ENCODE results near the gene NUDC.

The NUDC gene

DNA sequence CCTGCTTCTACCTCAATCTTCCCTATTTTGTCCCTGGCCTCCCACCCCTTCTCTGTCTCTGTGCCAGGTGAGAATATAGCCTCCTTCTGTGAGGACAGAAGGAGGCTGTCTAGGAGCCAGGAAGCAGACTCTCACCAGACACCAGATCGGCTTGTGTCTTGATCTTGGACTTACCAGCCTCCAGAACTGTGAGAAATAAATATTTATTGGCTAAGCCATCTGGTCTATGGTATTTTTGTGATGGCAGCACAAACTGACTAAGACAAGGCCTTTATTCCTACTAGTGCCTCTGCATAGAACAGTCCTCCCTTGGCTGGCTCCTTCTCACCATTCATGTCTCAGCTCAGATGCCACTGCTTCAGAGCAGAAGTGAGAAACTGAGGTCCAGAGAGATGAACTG lies 33.3 kb upstream of the NUDC start:
- TF ChIP-seq, protein P1, sequence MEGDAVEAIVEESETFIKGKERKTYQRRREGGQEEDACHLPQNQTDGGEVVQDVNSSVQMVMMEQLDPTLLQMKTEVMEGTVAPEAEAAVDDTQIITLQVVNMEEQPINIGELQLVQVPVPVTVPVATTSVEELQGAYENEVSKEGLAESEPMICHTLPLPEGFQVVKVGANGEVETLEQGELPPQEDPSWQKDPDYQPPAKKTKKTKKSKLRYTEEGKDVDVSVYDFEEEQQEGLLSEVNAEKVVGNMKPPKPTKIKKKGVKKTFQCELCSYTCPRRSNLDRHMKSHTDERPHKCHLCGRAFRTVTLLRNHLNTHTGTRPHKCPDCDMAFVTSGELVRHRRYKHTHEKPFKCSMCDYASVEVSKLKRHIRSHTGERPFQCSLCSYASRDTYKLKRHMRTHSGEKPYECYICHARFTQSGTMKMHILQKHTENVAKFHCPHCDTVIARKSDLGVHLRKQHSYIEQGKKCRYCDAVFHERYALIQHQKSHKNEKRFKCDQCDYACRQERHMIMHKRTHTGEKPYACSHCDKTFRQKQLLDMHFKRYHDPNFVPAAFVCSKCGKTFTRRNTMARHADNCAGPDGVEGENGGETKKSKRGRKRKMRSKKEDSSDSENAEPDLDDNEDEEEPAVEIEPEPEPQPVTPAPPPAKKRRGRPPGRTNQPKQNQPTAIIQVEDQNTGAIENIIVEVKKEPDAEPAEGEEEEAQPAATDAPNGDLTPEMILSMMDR (IDR thresholded peaks at IDR 0.05; ENCODE audit: low read depth, low read length): no peak
- H3K4me3 ChIP-seq (ENCODE audit: low read depth, low read length): no peak overlapping the region

DNA sequence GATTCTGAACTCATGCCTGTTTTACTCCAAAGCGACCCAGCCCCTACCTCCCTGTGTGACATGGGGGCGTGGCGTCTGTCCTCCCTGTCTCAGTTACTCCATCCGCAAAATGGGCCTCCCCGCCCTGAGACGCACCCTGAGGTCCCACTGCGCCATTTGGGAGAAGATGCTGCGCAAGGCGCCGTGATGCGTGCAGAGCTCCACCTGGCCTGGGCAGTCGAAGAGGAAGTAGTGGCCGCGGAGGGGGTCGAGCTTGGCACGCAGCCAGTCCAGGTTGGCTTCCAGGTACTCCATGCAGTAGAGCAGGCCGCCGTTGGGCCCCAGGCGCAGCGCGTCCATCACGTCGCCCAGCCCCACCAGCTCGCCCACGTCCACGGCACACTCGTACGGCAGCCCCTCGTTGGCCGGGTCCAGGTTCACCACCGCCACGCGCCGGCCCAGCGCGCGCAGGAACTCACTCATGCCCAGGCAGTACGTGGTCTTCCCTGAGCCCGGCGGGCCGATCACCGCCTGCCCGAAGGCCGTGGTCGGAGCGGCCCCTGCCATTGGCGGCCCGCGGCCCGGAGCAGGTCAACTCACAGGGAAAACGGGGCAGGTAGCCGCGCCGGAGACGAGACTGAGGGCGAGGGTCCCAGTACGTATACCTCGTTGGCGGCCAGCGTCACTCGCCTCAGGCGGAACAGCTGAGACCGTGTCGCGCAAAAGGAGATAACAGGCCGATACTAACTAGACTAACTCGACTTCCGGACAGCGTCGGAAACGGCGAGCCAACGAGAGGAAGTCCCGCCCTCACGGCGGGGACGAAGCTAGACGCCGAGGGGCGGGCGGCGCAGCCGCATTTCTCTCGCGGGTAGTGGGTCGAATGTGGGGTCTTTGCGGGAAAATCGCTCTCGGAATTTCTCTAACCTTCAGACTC lies 31.7 kb upstream of the NUDC start, which contains the start of gene GPN2:
Gene GPN2, minus strand, starts transcription at position 733 of the 916 bp plus-strand sequence. Its CDS starts 187 bp downstream, at position 546.
- peak within 1 kb of the TSS; percentile 90 for H3K4me3 ChIP-seq (ENCODE audit: low read depth, low read length)

DNA sequence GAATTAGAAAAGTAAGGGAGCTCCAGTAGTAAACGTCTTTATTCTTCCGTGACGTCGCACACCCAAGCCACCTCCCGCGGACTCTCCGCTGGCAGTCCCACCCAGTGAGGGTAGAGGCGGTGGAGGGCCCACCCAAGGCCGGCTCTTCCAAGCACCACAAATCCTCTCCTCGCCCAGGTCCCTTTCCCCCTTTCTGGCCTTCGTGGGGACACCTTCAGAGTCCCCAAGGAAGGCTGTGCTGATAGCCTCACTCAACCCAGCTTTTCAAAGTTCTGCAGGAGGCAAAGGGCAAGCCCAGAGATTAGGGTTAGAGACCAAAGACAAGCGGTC lies 31.1 kb upstream of the NUDC start:
- TF ChIP-seq, protein P1 (IDR thresholded peaks at IDR 0.05; ENCODE audit: low read depth, low read length): no peak

More for the DNA sequence above, 31.7 kb upstream of the NUDC start, which contains the start of gene GPN2:
- TF ChIP-seq, protein P1 (IDR thresholded peaks at IDR 0.05; ENCODE audit: low read depth, low read length): no peak

DNA sequence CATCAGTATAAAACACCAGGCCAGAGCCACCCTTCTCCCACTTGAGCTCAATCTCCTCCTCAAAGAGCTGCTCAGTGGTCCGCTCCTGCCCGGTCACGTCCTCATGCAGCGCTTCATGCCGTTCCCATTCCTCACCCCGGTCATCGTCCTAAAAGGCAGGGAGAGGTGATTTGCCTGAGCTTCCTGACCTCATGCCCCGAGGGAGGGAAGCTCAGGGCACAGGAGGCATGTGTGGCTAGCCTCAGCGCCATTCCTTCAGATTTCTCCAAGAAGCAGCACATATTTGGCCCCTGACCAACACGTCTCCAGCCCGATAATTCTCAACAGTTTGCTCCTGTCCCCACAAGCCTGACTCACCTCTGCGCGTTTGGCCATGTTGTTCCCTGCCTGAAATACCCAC lies 27.3 kb upstream of the NUDC start:
- no peak overlapping the region for H3K4me3 ChIP-seq (ENCODE audit: low read depth, low read length)
- TF ChIP-seq, protein P1 (IDR thresholded peaks at IDR 0.05; ENCODE audit: low read depth, low read length): no peak

More for the DNA sequence above, 31.1 kb upstream of the NUDC start:
- H3K4me3 ChIP-seq (ENCODE audit: low read depth, low read length): peak overlapping the region; percentile 90

DNA sequence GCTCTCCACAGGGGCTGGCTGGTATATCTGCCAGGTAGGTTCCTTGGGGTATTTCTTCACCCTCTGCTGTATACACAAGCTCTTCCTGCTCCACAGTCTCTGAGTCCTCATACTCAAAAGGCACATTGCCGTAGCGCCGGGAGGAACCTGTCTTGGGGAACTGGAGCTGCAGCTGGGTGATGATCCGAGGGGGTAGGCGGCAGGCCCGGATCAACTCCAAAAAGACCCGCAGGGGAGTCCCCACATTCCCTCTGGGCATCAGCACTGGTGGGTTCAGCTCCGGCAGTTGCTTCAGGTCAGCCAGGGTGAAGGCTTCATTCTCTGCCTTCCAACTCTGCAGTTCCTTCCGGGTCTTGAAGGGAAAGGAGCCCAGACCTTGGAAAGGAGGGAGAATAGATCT lies 24.2 kb upstream of the NUDC start:
- TF ChIP-seq, protein P1 (IDR thresholded peaks at IDR 0.05; ENCODE audit: low read depth, low read length): no peak
- no peak overlapping the region for H3K4me3 ChIP-seq (ENCODE audit: low read depth, low read length)

DNA sequence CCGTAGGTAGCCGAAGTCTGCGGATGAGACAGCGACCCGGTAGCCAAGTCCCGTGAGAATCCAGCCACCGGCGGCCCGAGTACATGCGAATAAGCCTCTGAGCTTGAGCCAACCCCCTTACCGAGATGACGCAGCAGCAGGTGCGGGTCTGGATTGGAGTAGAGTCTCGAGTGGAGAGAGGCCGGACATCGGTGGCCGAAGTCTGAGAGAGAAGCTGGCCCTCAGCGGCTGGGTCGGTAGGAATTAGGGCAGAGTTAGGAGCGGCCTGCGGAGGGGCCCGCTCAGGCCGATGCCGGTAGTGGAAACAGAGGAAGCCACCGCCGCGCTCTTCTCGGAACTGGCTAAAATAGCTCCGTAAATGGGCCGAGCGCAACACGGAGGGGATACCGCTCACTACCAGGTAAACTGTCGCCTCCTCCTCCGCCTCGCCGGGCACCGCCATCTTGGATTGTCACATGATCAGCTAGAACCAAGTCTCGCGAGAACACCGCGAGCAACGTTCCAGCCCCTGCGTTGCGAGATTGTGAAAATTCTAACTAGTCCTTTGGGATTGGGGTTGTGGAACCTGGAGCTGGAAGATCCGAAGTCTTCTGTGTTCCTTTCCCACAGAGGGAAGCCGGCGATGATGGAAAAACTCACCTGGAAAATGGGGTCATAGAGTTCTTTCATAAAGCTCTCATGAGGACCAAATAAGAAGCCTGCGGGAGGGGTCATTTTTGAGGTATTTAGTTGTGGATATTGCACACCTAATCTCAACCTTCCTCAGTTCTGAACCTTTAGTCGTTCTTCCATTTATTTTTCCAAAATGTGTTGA lies 21.3 kb upstream of the NUDC start, which contains the start of gene GPATCH3:
Gene GPATCH3, minus strand, starts transcription at position 467 of the 814 bp plus-strand sequence. Its CDS starts 25 bp downstream, at position 442.
- TF ChIP-seq, protein P1 (IDR thresholded peaks at IDR 0.05; ENCODE audit: low read depth, low read length): no peak
- peak within 1 kb of the TSS; percentile 97 for H3K4me3 ChIP-seq (ENCODE audit: low read depth, low read length)
